Lower lobe of right lung (tissue), 2 donors: ENCODE results near the gene SMAD6. TPM values are rescaled to one million over a fixed set of nuclear protein-coding genes. Genes with fewer than 3 reads are reported as not detected.
"Not testable (repeated sequence)": the region's sequence is repeated elsewhere in the genome, so short reads cannot be mapped to it uniquely, and the experiment has no call there.

Experiments
- ATAC-seq, 2 donors: fragments of 200-7000 bp; cut with Tn5 transposase; one replicate each; pipeline ENCODE4 v1.9.1; 2020 to 2022; ENCODE audit warnings: mild to moderate bottlenecking in 2 of 2, moderate library complexity in 2 of 2
- DNase-seq: peaks from one replicate; pipeline ENCODE4 v3.0.0-alpha.2; 2020
- H3K27ac ChIP-seq: fragments of 200-600 bp; one replicate; pipeline ENCODE4 v1.8.0; 2022
- H3K27me3 ChIP-seq: fragments of 200-600 bp; one replicate; pipeline ENCODE4 v1.8.0; 2022; ENCODE audit warnings: low read depth
- H3K36me3 ChIP-seq: fragments of 200-600 bp; one replicate; pipeline ENCODE4 v1.8.0; 2022; ENCODE audit warnings: mild to moderate bottlenecking
- H3K4me1 ChIP-seq: fragments of 200-600 bp; one replicate; pipeline ENCODE4 v1.8.0; 2022
- H3K4me3 ChIP-seq: fragments of 200-600 bp; one replicate; pipeline ENCODE4 v1.8.0; 2022; ENCODE audit warnings: mild to moderate bottlenecking
- H3K9me3 ChIP-seq: fragments of 200-600 bp; one replicate; pipeline ENCODE4 v1.8.0; 2022
- CTCF ChIP-seq: fragments of 200-600 bp; IDR thresholded peaks from one replicate; pipeline ENCODE4 v1.8.0; 2022; ENCODE audit warnings: antibody characterized with exemption, mild to moderate bottlenecking
- intact Hi-C: fragments of 100-400 bp; cut with DNase I; formaldehyde crosslinking; loops from one replicate; pipeline ENCODE4 v1.11.0; 2022
- total RNA-seq: library from RNA; stranded (reverse); fragmentation: NEBNext Ultra II Directional; extraction: Animal tissue kit (Norgen Biotek cat#: 25700); gene quantifications from one replicate; pipeline ENCODE4 v1.2.1, GENCODE V29; 2021
- donor health status: DM: no; HTN: yes; CAD: no; lungs with severe emphysema.

SMAD6 gene
- total RNA-seq, 1 donor from 2014 or later, result 159 TPM

- intact Hi-C loops, result no loop called here
- Histone ChIP-seq H3K27ac (no peak overlapping the region), H3K4me1 (peaks cover 94% of the 10 kb centered on the region), H3K9me3 (peaks cover 7% of the 10 kb centered on the region), H3K27me3 (no peaks in the 10 kb centered on the region), H3K4me3 (no peak overlapping the region), H3K36me3 (peaks cover 4% of the 10 kb centered on the region)
- no peak for ATAC-seq
- no peak for TF ChIP-seq CTCF
- no peak for DNase-seq
Measured at GRCh38 chr15:66757030-66757429, 55.0 kb downstream of the SMAD6 start.

- intact Hi-C loops, result no loop called here
- Histone ChIP-seq H3K4me3 (no peak overlapping the region), H3K27me3 (no peaks in the 10 kb centered on the region), H3K9me3 (peaks cover 7% of the 10 kb centered on the region), H3K27ac (no peak overlapping the region), H3K4me1 (peaks cover 94% of the 10 kb centered on the region), H3K36me3 (no peaks in the 10 kb centered on the region)
- no peak for ATAC-seq
- TF ChIP-seq CTCF, result no peak
- no peak for DNase-seq
Measured at GRCh38 chr15:66757521-66757920, 55.5 kb downstream of the SMAD6 start.

GRCh38 chr15:66758217-66758616 lies 56.2 kb downstream of the SMAD6 start:
- intact Hi-C loops, DNase-seq, H3K4me3 ChIP-seq, ATAC-seq, H3K36me3 ChIP-seq, H3K27ac ChIP-seq, H3K9me3 ChIP-seq, H3K27me3 ChIP-seq: not testable (repeated sequence)
- H3K4me1 ChIP-seq, result peaks cover 96% of the 10 kb centered on the region

- ATAC-seq, result no peak
- no peak overlapping the region for H3K4me3 ChIP-seq
- intact Hi-C loops, result no loop called here
- no peaks in the 10 kb centered on the region for H3K36me3 ChIP-seq
- DNase-seq, result no peak
- H3K27me3 ChIP-seq, result no peaks in the 10 kb centered on the region
- peaks cover 97% of the 10 kb centered on the region for H3K4me1 ChIP-seq
- peaks cover 7% of the 10 kb centered on the region for H3K9me3 ChIP-seq
- TF ChIP-seq CTCF, result no peak
- H3K27ac ChIP-seq, result no peak overlapping the region
Measured at GRCh38 chr15:66758844-66759243, 56.8 kb downstream of the SMAD6 start.

GRCh38 chr15:66760097-66760967 lies 58.3 kb downstream of the SMAD6 start:
- TF ChIP-seq CTCF, result no peak
- peaks cover 99% of the 10 kb centered on the region for H3K4me1 ChIP-seq
- intact Hi-C loops, result no loop called here
- ATAC-seq (no peak), DNase-seq (no peak)
- H3K27ac ChIP-seq, result peak overlapping the region; percentile 87
- no peaks in the 10 kb centered on the region for H3K36me3 ChIP-seq
- peaks cover 2% of the 10 kb centered on the region for H3K9me3 ChIP-seq
- H3K4me3 ChIP-seq, result no peak overlapping the region
- no peaks in the 10 kb centered on the region for H3K27me3 ChIP-seq

- Histone ChIP-seq H3K4me1 (peaks cover 99% of the 10 kb centered on the region), H3K27ac (peak overlapping the region; percentile 87), H3K4me3 (no peak overlapping the region), H3K36me3 (no peaks in the 10 kb centered on the region), H3K27me3 (no peaks in the 10 kb centered on the region), H3K9me3 (no peaks in the 10 kb centered on the region)
- DNase-seq (peak; percentile 57), ATAC-seq (peak in 1 of 2 donors; percentile 16)
- TF ChIP-seq CTCF, result no peak
- intact Hi-C loops, result no loop called here
Measured at GRCh38 chr15:66760968-66761725, 59.1 kb downstream of the SMAD6 start.
